HG03521 (cell line): ENCODE measurements around the gene SFRP5.

Experiments used
- ATAC-seq: cut with Tn5 transposase; IDR thresholded peaks from one replicate; pipeline ENCODE4 v1.9.1; 2021; ENCODE audit warnings: mild to moderate bottlenecking, moderate library complexity; ENCODE audit not compliant: unreplicated experiment

Gene SFRP5, protein sequence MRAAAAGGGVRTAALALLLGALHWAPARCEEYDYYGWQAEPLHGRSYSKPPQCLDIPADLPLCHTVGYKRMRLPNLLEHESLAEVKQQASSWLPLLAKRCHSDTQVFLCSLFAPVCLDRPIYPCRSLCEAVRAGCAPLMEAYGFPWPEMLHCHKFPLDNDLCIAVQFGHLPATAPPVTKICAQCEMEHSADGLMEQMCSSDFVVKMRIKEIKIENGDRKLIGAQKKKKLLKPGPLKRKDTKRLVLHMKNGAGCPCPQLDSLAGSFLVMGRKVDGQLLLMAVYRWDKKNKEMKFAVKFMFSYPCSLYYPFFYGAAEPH

DNA sequence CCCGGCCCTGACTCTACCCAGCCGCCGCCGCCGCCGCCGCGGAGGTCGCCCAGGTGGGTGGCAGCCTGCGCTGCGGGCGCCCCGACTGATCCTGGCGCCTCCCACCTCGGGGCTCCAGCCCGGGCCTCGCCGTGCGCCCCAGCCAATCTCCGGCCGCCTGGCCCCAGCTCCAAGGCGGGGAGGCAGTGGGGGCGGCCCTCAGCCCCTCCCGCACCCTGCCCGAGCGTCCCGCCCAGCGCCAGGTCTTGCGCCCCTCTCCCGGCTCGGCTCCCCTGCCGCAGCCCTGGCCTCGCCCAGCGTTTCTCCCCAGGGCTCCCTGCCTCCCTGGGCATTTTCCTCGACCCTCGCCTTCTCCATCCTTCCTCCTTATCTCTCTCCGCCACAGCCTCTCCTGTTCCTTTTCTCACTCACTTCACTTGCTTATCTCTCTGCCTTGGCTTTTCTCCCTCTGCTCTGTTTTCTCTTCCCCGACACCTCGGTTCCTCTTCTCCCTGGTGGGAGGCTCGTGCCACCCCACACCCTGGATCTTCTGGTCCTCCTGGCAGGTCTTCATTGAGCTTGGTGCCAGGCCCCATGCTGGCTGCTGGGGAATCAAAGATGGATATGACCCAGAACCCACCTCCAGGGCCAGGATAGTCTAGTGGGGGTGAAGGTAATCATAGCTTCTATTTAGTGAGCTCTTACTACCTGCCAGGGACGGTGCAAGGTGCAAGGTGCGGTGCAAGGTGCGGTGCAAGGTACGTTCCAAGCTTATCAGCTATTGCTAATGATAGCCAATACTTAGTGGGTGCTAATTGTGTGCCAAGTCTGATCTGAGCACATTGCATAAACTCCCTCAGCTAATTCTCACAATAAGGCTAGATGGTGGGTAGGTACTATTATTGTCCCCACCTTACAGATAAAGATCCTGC, at the start of gene SFRP5:
Gene SFRP5 (minus strand): TSS at position 87 of the 911 bp plus-strand sequence. CDS start 166 bp downstream, outside the sequence.
- no peak for ATAC-seq

DNA sequence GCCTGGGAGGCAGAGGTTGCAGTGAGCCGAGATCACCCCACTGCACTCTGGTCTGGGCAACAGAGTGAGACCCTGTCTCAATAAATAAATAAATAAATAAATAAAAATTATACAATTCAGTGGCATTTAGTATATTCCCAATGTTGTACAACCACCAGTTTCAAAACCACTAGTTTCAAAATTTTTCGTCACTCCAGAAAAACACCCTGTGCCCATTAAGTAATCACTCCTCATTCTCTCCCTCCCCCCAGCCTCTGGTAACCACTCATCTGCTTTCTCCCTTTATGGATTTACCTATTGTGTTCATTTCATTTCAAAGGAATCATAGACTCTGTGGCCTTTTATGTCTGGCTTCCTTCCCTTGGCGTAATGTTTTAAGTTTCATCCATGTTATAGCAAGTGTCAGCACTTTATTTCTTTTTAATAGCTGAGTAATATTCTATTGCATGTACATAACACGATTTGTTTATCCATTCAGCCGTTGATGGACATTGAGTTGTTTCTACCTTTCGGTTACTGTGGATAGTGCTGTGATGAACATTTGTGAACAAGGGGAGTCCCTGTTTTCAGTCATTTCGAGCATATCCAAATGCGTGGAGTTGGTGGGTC, 48.4 kb upstream of the SFRP5 start:
- ATAC-seq, result no peak

DNA sequence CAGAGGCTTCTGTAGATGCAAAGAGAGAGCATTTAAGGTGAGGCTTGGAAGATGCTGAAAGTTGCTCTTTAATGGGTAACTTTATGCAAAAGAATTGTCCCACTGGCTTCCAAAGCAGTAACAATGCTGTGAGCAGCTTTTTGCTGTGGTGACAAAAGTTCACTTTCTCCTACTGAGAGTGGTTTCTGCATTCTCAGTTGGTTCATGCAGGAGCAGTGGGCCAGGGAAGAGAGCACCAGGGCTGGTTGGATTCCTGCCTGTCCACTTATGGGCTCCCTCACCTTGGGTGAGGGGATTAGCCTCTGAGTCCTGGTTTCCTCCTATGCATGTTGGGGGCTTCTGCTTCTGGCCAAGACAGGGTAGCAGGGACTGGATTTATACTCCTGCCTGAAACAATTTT, 46.8 kb upstream of the SFRP5 start:
- ATAC-seq, result no peak

DNA sequence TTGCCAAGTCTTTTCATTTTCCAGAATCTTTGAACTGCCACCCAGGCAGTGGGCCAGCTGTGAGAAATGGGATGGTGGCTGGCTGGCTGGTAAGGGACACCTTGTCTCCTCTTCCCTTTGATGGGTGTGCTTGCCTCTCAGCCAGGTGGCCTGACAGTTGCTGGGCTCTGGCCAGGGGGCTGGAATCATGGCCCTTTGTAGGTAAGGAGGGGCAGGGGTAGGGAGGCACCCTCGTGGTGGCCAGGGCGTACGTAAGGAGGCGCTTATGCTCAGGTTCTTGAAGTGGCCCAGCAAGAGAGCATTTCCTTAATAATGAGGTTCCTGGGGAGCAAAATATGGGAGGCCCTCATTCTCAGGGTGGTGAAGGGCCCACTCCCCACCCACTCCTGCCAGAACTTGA, 44.8 kb upstream of the SFRP5 start:
- no peak for ATAC-seq

DNA sequence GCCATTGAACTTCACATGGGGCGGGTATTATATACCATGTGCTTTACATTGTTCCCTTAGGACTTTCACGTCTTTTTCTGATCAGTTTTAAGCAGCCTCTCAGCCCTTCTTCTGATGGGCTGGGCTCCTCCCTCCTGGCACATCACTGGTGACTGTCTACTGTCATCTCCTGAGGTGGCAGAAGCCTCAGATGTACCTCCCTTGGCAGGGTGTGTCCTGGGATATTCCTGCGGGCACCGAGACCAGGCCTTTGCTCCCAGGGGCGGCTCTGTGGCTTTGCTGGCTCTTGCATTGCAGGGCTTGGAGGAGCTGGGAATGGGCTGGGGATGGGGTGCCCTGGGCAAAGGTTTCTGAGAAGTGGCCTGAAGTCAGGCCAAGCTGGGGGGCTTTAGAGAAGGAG, 43.2 kb upstream of the SFRP5 start:
- ATAC-seq, result no peak

DNA sequence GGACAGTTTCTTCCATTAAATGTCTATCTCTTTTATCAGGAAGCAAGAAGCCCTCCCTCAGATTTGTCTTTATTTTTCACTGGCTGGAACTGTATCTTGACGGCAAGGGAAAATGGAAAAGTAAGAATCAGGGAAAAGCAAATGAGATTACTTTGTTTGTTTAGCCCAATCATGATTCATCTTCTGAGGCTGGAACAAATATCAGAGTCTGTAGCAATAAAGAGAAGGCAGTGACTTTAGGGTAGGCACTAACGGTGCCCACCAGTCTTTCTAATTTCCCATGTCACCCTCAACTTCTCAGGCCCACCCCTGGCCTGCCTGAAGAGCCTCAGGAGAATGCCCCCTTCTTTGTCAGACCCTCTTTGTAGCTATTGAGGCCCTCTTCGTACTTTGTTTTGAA, 41.5 kb upstream of the SFRP5 start:
- no peak for ATAC-seq

DNA sequence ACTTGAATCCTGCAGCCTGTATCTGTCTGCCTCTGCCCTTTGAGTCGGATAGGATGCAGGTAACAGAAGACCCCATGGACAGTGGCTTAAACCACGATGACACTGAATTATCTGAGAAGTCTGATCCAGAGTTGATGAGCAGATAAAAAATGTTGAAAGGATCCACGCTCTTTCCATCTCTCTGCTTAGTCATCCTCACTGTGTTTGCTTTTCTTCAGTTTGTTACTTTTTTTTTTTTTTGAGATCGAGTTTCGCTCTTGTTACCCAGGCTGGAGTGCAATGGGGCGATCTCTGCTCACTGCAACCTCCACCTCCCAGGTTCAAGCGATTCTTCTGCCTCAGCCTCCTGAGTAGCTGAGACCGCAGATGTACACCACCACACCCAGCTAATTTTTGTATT, 40.9 kb upstream of the SFRP5 start:
- ATAC-seq, result no peak

DNA sequence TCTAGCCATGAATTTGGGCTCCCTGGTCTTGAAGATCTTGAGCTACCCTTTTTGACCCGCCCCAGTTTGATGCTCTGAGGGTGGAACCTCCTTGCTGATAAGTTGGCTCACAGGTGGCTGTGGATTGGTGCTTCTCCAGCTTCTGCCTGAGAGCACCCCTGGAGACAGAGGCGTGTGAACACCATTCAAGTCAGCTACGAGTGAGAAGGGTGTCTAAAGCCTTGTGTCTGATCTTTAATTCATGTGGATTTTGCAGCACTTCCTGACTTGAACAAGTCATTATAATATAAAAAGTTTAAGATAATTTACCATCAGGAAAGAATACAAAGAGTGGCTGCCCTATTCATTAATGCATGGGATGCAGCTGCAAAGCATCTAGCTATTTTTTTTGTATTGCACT, 40.2 kb upstream of the SFRP5 start:
- no peak for ATAC-seq

DNA sequence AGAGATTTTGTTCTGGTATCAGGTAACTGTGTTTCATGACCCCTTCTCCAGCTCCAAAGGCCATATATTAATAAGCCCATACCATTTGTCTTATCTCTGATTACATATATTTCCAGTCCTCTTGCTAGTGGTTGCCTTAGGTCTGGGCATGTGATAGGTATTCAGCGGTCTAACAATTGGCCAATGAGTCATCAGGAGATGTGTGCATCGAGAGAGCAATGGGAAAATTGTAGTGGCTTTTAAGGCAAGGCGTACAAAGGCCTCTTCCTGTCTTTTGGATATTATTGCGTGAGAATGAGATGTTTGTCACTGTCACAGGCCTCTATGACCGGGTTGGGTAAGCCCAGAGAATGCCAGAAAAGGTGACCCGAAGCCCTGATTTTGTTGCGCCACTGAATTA, 38.6 kb upstream of the SFRP5 start:
- ATAC-seq, result no peak

DNA sequence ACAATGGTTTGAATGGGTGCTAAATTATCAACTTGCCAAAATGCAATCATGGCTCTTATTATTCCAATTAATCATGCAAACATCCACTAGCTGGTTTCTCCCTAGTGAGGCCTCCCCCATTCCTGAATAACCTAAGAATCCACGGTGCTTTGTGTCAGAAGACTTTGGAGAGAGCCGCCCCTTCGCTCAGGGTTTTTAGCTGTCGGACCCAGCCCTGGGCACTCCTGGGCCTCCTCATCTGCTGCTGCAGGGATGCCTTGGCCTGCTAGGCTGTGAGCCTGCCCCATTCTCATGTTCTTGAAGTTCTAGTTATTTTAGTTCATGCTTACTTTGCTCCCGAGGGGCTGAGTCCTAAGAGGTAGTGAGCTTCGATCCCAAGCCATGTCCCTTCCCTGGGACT, 34.1 kb upstream of the SFRP5 start:
- no peak for ATAC-seq

DNA sequence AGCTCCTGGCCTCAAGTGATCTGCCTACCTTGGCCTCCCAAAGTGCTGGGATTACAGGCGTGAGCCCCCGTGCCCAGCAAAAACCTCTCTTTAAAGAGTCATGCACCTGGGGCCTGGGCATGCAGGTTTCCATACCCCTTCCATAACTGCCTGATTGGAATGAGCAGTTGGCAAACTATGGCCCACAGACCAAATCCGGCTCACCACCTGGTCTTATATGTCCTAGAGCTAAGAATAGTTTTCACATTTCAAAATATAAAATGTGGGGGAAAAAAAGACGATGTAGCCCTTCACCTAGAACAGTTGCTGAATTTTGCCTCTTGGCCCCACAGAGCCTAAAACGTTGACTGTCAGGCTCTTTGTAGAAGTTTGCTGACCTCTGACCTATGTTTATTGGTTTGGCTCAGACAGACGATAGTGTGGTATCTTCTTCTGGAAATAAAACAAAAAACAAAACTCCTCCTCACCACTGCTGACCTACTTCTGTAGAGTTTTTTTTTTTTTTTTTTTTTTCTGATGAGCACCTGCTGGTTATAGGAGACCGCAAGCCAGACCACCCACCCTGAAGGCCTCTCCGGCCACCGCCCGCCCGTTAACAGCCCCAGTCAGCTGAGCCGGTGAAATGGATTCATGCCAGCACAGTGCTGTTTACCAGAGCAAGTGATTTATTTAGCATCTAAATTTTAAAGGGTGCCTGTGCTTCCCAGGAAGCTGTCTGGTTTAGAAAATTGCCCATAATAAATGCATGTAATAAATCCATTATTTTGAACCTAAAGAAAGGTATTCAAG, 33.5 kb upstream of the SFRP5 start:
- no peak for ATAC-seq

DNA sequence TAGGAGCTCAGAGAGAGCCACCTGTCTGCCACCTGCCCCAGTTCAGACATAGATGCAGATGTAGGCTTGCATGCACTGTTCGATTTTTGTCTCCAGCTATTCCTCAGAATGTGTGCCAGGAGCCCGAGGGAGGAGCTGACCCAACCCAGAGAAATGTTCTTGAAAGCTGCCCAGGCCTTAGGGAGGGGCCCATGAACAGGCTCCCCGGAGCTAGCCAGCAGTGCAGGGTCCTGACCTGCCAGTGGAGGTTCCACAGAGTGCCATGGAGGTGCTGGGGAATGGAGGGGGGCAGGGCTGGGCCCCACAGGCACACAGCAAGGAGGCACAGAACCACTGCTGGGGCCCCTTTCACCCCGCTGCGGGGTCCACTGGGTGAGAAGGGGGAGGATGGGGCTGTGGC, 29.6 kb upstream of the SFRP5 start:
- ATAC-seq, result no peak

DNA sequence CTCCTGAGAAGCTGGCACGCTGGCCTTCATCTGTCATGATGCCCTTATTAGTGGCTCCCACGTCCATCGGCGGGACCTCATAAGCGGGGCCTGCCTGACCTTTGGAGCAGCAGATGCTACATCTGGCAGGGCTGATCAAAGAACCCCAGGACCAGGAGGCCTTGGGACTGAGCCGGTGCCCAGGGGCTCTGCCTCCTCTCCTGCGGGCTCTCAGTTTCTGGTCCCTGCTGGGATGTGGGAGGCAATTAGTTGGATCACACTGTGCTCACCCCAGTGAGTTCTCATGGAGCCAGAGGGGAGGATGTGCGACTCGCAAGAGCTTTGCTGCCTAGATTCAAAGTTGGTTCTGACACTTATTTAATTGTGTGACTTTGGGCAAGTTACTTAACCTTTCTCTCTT, 28.7 kb upstream of the SFRP5 start:
- ATAC-seq, result no peak

DNA sequence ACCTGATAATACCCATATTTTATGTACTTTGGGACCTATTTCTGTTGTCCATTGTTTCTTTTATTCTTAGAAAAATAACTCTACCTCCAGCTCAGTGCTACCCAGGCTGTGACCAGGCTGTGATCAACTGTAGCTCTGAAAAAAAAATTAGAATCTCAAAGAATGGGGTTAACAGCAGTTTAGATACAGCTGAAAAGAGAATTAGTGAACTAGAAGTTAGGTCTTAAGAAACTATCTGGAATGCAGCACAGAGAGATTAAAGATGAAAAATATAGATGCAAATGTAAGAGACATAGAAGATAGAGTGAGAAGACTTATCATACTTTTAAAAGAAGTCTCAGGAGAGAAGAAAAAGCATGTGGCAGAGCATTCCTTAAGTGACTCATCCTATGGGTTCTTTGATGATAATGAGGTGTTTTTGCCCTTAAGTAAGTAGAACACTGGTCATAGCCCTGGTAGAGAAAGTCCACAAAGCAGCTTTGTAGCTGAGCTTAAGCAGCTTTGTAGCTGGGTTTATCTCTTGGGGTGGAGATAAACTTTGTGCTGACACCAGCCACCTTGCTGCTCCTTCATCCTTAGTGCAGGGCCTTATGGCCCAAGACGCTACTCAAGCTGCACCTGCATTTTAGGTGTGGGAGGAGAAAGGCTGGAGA, 27.3 kb upstream of the SFRP5 start:
- ATAC-seq, result no peak

DNA sequence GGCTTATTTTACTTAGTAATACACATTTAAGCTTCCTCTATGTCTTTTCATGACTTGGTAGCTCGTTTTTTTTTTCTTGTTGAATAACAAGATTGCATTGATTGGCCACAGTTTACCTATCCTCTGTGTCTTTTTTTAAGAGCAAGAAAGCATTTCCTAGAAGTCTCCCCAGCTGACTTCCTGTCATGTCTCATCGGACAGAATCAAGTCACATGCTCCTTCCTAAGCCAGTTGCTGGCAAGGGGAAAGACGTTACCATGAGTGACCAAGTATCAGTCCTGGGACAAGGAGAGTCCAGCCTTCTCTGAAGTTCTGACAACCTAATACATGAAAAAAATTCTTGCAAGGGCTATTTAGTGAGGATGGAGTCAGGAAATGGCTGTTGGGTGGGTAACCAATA, 24.9 kb upstream of the SFRP5 start:
- no peak for ATAC-seq

DNA sequence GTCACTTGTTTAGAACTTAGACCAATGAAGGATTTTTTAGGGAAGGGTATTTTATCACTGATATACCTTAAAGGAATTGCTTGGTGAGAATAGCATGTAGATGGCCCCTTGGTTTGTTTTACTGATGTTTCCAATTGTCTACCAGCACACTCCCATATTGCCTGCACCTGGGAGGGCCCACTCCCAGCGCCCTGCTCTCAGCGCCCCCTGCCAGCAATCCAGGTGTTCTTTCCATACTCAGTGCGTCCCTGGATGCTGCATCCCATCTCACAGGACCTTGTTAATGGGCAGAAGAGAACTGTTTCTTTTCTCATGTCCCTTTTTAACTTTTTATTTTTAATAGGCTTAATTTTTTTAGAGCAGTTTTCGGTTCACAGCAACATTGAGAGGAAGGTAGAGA, 24.1 kb upstream of the SFRP5 start:
- ATAC-seq, result no peak

DNA sequence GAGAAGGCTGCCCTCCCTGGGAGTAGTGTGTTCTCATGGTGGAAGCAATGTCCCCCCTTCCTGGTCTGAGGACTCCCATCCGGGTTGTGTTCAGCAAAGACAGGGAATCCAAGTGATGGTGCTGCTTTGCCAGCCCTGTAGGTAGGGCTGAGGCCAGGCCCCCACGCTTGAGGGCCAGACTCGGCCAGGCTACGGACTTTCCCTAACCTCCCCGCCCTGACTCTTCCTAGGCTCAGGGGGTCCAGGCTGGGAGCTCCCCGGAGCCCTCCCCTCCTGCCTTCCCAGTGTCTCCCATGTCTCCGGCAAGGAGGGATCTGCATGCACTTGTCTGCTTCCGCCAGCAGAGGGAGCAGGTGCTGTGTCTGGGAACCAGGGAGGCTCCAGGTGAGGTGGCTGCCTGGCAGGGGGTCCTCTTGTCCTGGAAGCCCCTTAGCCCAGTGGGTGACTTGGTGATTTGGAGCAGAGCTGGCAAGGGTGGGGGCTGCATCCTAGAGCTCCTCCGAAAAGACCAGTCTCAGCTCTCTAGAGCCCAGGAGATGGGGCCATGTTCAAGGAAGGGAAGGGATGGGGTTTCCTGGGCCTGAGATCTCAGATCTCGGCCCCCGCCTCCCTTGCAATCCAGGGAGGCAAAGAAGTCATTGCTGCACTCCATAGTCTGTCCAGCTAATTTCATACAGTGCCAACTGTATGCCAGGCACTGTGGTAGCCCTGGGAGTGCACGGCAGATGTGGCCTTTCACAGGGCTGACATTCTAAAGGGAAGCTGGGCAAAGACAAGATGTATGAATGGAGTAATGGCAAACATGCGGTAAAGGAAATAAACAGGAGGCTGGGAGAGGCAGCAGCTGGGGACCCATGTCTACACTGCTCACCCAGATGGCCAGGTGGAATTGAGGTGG, 20.3 kb upstream of the SFRP5 start:
- ATAC-seq, result peak; percentile 58

DNA sequence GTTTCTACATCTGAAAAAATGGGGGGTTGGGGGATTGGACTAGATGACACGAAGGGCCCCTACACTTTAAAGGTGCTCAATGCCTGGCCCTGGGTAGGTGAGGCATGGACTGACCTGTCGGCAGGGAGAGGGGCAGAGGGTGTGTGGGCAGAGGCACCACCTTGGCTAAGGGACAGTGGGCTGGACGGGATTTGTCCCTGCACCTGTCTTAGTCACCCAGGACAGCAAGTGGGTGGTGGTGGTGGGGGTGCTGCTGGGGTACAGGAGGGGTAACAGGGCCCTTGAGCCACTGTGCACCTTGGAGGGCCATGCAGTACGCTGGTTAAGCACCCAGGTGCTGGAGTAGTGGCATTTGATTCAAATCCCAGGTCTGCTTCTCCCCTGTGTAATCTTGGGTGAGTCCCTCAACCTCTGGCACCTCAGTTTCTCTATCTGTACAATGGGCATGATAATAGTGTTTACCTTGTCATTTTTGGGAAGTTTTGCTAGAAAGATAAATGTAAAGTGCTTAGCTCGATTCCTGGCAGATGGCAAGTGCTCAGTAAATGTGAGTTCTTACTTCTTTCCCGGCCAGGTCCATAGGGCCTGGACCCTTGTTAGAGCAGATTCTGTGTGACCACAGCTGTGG, 18.1 kb upstream of the SFRP5 start:
- ATAC-seq, result no peak
